NCI-H345 (cell line): ENCODE results near the gene CCDC174.
"Not testable (repeated sequence)": the region's sequence is repeated elsewhere in the genome, so short reads cannot be mapped to it uniquely, and the experiment has no call there.

ENCODE experiments used
- DNase-seq: peaks from one replicate; lab custom pipeline; 2025; lab: John Stamatoyannopoulos, UW

Gene CCDC174

DNA sequence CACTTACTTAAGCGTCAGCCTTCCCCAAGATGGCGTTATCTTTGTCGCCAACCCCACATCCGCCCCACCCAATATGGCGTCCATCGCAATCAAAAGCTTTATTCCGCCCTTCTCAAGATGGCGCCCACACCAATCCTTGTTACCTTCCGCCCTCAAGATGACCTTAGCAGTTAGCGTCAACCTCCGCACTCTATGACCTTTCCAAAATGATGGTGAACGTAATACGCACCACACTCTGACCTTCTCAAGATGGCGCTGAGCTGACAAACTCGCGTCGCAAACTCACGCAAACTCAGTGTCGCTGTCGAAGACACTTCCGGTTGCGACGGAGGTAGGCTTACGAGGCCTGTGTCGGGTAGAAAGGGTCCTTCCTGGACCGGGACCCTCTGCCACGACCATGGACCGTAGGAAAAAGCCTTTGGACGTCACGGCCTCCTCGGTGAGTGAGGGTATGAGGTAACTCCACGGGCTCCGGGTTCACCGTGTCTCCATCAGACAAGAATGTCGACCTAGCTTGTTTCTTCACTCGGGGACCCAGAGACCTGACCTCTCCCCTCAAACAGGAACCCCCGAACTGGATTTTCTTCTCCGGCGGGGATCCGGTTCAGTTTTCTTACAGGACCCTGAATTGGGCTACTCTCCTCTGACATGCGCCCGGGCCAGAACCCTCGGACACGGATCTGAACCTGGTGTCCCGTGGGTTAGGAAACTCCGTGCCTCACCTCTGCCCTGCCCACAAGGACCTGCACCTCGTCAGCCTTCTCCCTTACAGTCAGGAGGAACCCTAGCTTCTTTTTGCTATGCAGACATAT, at the start of gene CCDC174:
CCDC174 (plus strand) TSS at position 323 of the 812 bp plus-strand sequence; CDS start at position 398, 75 bp downstream.
- peak; percentile 98 for DNase-seq

GRCh38 chr3:14602006-14602803, 49.4 kb upstream of the CCDC174 start:
- no peak for DNase-seq

GRCh38 chr3:14602804-14603644, 48.5 kb upstream of the CCDC174 start:
- DNase-seq, result no peak

DNA sequence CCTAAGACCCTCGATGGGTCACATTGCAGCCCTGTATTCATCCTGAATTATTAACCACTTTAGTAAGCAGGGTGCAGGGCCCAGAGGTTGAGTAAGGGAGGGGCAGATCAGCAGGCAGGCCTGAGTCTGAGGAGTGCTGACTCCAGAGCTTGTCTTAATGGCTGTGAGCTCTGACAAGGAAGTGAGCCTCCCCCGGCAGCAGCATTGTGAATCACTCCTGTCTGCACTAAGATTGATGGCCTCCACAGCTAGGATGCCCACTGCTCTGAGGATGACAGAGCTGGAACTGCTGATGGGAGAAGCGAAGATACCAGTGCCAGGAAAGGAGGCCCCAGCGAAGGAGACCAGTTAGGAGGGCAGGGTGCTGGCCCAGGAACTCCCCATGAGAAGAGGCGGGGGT, 46.5 kb upstream of the CCDC174 start:
- no peak for DNase-seq

- no peak for DNase-seq
These were observed 45.8 kb upstream of the CCDC174 start for GRCh38 chr3:14605744-14606143.

DNA sequence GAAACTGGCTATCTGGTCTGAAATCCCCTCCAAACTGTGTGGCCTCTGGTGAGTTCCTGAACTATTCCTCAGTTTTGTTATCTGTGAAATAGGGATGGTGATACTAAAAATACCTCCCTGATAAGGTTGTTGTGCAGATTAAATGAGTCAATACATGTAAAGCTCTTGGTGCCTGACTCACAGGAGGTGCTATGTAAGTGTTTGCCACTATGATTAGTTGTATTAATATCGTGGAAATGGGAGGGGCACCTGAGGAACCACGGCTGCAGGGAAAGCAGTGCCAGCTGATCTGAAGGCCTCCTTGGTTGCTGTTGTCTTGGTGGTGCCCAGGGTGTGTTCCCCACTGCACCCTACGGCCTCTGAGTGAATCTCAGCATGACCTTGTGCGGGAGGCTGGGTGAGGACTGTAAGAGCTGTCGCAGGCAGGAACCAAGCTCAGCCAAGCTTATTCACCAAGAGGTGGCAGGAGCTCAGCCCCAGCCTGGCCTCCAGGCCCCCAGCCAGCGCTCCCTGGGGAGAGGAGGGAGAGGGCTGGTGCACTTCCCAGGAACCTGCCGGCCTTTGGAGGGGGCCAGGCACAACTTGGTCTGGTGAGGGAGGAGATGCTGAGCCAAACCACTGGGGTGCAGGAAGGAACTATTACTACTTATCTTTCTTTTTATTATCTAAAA, 44.8 kb upstream of the CCDC174 start:
- DNase-seq, result no peak

- DNase-seq, result no peak
These were observed 43.3 kb upstream of the CCDC174 start for GRCh38 chr3:14608298-14608697.

GRCh38 chr3:14609058-14609457, 42.5 kb upstream of the CCDC174 start:
- not testable (repeated sequence) for DNase-seq

DNA sequence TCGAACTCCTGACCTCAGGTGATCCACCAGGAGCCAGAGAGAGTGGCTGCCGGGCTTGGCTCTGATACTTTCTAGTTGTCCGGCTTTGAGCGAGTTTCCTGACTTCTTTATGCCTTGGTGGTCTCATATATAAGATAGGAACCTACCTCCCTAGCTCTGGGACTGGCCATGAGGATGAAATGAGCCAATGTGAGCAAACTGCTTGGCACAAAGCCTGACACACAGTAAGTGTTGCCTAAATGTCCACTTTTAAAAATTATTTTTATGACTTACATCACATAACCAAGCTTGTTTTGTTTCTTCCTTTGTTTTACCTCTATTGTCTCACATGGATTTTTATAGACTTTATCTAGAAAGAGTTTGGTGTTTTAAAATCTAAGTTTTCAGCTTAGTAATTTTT, 42.1 kb upstream of the CCDC174 start:
- DNase-seq, result no peak

GRCh38 chr3:14609941-14610340, 41.6 kb upstream of the CCDC174 start:
- no peak for DNase-seq

- no peak for DNase-seq
These were observed 37.4 kb upstream of the CCDC174 start for GRCh38 chr3:14614189-14614588.

DNA sequence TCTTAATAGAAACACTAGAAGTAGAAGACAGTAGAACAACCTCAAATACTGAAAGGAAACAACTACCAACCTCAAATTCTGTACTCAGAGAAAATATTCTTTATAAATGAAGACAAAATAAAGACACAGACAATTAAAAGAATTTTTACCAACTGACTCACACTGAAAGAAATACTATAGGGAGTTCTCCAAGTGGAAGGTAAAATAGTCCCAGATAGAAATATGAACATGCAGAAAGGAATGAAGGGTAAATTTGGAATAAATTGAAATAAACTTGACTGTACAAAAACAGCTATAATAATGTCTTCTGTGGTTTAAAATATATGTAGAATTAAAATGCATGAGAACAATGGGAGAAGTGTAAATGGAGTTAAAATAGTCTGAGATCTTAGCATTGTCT, 36.7 kb upstream of the CCDC174 start:
- DNase-seq, result no peak

DNA sequence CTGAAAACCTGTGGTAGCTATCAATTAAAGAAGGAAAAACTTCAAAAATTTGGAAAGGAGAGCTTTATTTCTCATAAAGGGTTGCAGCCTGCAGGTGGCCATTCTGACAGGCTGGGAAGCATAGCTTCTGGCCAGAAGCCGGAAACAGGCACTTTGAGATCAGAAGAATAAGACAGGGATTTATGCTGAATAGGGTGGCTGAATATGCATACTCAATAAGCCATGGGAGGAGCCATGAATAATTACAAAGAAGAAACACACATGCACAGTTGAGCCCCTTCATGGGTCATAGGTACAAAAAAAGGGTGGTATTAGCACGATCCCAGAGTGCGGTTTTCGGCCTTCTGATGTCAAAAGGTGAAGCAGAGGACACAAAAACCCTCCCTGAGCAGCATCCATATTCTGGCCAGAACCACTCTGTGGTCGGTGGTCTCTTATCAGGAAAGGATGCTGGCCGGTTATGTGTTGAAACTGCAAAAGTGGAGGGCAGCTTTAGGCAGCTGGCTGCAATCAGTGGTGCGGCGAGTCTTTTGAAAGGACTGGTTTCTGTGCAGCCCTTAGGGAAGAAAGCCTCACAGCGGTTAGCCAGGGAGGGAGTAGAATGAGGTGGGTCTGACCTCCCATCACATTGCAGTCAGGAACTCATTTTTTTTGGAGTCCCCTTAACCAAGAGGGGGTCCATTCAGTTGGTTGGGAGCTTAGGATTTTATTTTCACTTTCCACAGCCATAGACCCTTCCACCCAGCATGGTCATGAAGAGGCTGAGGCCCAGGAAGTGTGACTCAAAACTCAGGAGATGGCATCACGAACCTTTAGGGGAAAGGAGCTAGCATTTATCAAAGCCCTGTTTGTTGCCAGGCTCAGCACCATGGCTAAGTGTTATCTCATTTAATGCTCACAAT, 34.7 kb upstream of the CCDC174 start:
- DNase-seq, result no peak

- no peak for DNase-seq
These were observed 34.0 kb upstream of the CCDC174 start for GRCh38 chr3:14617508-14618023.

GRCh38 chr3:14619605-14620004, 32.0 kb upstream of the CCDC174 start:
- no peak for DNase-seq

GRCh38 chr3:14620512-14620911, 31.1 kb upstream of the CCDC174 start:
- DNase-seq, result no peak

GRCh38 chr3:14621093-14621492, 30.5 kb upstream of the CCDC174 start:
- no peak for DNase-seq

- no peak for DNase-seq
These were observed 29.2 kb upstream of the CCDC174 start for GRCh38 chr3:14622368-14622767.

- DNase-seq, result no peak
These were observed 28.0 kb upstream of the CCDC174 start for GRCh38 chr3:14623569-14624051.

GRCh38 chr3:14624498-14624897, 27.1 kb upstream of the CCDC174 start:
- DNase-seq, result no peak
